Activated T-cell treated with anti-CD3 and anti-CD28 coated beads, Interleukin-2, amount 50 U/mL, for 4 hours (primary cell): Measurements from ENCODE around the gene ZBTB25. TPM values are rescaled to one million over a fixed set of nuclear protein-coding genes. Genes with fewer than 3 reads are reported as not detected.

Experiments used
- ATAC-seq, 2 donors: fragments of 200-7000 bp; cut with Tn5 transposase; one replicate each; pipeline ENCODE4 v1.10.0; 2021
- DNase-seq: peaks from one replicate; pipeline ENCODE4 v3.0.0-alpha.2; 2020
- H3K27me3 Mint-ChIP-seq: one replicate; pipeline ENCODE4 v1.8.0; 2021; ENCODE audit warnings: low read depth, mixed read lengths
- H3K36me3 Mint-ChIP-seq: one replicate; pipeline ENCODE4 v1.8.0; 2022; ENCODE audit warnings: mixed read lengths; ENCODE audit not compliant: insufficient read depth
- H3K4me1 Mint-ChIP-seq: one replicate; pipeline ENCODE4 v1.8.0; 2021; ENCODE audit warnings: low read depth, mixed read lengths
- H3K4me3 Mint-ChIP-seq: one replicate; pipeline ENCODE4 v1.8.0; 2021; ENCODE audit warnings: mild to moderate bottlenecking, moderate library complexity, mixed read lengths
- H3K9me3 Mint-ChIP-seq: one replicate; pipeline ENCODE4 v1.8.0; 2021; ENCODE audit warnings: mixed read lengths
- total RNA-seq, 3 donors: library from RNA; stranded (reverse); gene quantifications; one replicate each; pipeline ENCODE4 v1.2.1, GENCODE V29; 2021

ZBTB25 gene, protein sequence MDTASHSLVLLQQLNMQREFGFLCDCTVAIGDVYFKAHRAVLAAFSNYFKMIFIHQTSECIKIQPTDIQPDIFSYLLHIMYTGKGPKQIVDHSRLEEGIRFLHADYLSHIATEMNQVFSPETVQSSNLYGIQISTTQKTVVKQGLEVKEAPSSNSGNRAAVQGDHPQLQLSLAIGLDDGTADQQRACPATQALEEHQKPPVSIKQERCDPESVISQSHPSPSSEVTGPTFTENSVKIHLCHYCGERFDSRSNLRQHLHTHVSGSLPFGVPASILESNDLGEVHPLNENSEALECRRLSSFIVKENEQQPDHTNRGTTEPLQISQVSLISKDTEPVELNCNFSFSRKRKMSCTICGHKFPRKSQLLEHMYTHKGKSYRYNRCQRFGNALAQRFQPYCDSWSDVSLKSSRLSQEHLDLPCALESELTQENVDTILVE
- total RNA-seq: 10 to 100 TPM; 12.8 to 13.5 (median 13.1) TPM

DNA sequence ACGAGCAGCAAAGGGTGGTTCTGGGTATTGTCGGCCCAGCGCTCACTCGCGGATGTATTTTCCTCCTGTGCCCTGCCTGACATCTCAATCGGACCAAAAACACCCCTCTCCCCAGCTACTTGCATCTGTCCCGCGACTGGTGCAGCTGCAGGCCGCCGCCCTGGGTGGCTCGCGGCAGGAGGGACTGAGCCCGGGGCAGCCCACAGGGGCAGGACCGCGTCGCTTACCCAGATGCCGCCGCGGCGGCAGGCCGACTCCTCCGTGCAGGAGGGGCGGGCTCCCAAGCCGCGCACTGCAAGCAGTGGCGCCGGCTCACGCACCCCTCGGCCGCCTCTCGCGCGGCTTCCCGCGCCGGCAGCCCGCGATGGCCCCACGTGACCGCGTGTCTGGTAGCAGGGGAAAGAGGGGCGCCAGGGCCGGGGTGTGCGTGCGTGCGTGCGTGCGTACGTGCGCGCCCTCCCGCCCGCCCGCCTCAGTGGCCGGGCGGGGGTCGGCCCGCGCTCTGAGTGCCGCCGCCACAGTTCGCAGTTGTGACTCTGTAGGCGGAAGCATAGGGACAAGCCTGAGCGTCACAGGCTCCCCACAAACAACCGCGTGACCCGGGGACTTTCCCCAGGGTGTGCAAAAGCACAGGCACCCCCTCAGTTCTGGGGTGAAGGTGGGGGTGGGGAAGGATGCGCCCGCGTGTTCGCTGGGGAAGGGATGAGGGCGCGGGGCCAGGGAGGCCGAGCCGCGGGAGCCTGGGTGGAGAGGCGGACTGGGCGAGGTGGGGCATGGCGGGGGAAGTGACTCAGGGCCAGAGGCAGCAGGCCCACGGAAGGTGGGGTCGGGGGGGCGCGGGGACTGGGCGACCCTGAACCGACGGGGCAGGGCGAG is at the start of gene ZBTB25:
Gene ZBTB25, minus strand, starts transcription at position 405 of the 876 bp plus-strand sequence. CDS start 13,305 bp downstream, outside the sequence.
- H3K4me3 Mint-ChIP-seq: peak within 1 kb of the TSS; percentile 99
- H3K9me3 Mint-ChIP-seq: no peaks in the 10 kb centered on the region
- peaks cover 69% of the 10 kb centered on the region for H3K4me1 Mint-ChIP-seq
- ATAC-seq (peak; percentile 64 to 69), DNase-seq (peak; percentile 93)
- H3K36me3 Mint-ChIP-seq: peaks cover 5% of the 10 kb centered on the region
- H3K27me3 Mint-ChIP-seq: no peaks in the 10 kb centered on the region

DNA sequence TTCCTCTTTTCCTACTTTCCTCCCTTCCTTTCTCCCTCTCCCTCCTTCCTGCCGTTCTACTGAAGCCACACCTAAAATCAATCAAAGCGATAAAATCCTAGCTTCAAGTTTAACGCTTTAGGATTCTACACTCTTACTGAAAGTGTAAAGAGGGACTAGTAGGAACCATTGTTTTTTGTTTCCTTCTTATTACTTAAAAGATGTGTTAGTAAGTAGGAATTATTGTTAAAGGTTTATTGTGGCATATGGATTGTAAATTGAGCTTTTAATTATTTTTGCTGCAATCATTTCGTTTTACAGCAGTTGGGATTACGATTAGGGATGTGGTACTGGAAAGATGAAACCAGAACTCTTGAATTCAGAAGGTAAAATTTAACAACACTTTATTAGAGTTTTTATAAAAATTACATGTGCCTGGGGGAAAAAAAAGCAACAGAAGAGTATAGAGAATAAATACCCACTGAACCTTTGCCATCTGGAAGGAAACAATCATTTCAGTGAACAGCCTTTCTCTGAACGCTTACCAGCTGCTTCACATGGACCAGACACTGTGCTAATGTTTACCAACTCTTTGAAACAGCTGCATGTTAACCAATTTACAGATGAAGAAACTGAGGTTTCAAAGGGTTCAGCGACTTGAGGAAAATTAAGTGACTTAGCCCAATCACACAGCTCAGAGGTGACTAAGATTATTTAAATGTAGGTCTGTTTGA is 47.1 kb upstream of the ZBTB25 start:
- Mint-ChIP-seq H3K4me1 (peaks cover 14% of the 10 kb centered on the region), H3K4me3 (peak overlapping the region; percentile 51), H3K36me3 (no peaks in the 10 kb centered on the region), H3K27me3 (peaks cover 6% of the 10 kb centered on the region), H3K9me3 (no peaks in the 10 kb centered on the region)
- ATAC-seq (no peak), DNase-seq (no peak)

DNA sequence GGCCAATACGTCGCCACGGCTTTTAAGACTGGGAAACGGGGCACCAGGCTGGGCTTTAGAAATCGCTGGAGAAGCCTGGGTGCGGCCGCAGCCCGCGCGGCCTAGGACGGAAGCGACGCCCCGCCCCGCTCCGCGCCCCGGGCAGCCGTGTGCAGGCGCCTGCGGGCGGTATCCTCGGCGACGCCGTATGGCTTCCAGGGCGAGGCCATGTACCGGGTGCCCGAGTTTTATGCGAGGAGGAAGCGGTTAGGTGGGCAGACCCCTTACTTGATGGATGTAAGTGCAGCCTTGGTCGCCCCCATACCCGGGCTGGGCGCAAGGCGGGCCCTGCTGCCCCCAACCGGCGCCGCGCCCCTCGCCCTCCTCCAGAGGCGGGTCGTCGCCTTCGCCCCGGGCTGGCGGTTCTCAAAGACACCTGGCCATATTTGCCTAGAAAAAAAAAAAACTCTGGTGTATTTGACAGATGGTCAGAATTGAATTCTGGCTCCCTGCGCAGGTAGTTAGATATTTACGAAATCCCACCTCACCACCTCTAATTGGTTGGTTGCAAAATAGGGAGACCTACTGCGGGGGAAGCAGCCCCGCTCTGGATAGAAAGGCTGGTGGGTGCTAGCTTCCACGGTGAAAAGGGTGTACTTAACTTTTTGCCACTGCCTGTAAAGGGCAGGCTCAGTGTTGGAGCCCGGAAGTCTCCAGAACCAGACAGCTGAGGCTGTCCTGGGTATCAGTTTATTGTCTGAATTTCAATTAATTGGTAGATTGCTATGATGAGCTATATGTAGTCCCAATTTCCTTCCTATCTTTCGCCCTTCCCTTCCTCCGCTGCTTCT is 46.4 kb upstream of the ZBTB25 start, which contains the start of gene PPP1R36:
Gene PPP1R36, plus strand, starts transcription at position 171 of the 830 bp plus-strand sequence. Its CDS starts 37 bp downstream, at position 208.
- Mint-ChIP-seq H3K36me3 (no peaks in the 10 kb centered on the region), H3K4me1 (peaks cover 14% of the 10 kb centered on the region), H3K4me3 (peak within 1 kb of the TSS; percentile 51), H3K9me3 (no peaks in the 10 kb centered on the region), H3K27me3 (peaks cover 6% of the 10 kb centered on the region)
- DNase-seq (peak; percentile 19), ATAC-seq (peak; percentile 99 to 100)

DNA sequence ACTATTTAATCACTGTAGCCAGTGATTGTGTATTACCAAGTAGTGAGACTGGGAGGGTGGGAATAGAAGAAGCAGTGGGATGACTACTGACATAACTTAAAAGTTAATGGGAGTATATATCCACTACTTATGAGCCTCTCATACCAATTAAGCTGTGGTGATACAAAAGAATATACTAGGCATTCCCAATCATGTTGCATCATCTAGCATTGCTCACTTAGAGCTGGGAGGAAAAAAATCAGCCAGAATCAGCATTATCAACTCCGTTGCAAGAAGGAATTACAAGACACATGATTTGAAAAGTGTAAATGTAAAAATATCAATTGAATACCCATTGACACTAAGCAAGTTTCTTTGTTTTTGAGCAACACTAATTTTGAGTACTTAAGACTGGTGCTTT is 45.4 kb upstream of the ZBTB25 start:
- Mint-ChIP-seq H3K36me3 (no peaks in the 10 kb centered on the region), H3K27me3 (peaks cover 6% of the 10 kb centered on the region), H3K4me3 (peak overlapping the region; percentile 29), H3K9me3 (no peaks in the 10 kb centered on the region), H3K4me1 (peaks cover 14% of the 10 kb centered on the region)
- ATAC-seq (no peak), DNase-seq (no peak)

DNA sequence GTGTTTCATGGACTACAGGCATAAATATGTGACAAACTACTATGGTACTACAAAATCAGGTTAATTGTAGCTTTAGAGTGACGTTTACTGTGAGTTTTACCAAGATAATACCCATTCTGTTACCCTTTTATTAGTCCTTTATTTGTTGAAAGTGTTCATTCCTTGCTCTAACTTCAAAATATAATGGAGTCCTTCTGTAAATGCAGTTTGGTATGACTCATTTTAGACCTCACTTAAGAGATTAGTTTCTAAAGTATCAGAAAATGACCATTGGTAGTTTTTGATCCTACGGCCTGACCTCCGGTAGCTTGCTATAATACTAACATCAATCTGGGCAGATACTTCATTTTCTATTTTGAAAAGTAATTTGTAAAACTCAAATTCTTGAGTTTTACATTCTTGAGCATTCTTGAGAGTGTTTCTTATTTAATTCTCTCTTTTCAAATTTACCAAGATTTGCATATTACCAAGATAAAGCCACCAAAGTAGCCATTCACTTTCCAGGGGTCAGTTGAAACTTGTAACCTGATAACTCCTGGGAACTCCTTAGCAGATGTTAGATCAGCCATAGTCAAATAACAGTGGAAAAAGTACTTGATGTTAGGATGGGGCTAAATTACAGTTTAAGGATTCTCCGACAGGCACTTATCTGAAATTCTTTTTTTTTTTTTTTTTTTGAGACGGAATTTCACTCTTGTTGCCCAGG is 41.1 kb upstream of the ZBTB25 start:
- H3K9me3 Mint-ChIP-seq: no peaks in the 10 kb centered on the region
- no peak for ATAC-seq
- H3K4me3 Mint-ChIP-seq: no peak overlapping the region
- no peaks in the 10 kb centered on the region for H3K36me3 Mint-ChIP-seq
- H3K4me1 Mint-ChIP-seq: peaks cover 34% of the 10 kb centered on the region
- peaks cover 17% of the 10 kb centered on the region for H3K27me3 Mint-ChIP-seq
- no peak for DNase-seq

DNA sequence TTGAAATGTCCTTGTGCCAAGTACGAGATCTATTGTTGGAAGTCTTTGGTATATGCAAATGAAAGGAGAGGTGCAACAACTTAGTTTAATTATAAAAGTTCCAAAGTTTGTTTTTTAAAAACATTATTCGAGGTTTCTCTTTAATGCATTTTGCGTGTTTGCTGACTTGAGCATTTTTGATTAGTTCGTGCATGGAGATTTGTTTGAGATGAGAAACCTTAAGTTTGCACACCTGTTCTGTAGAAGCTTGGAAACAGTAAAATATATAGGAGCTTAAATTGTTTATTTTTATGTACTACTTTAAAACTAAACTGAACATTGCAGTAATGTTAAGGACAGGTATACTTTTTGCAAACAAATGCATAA is 39.2 kb upstream of the ZBTB25 start:
- Mint-ChIP-seq H3K9me3 (no peaks in the 10 kb centered on the region), H3K4me3 (no peak overlapping the region), H3K4me1 (peaks cover 30% of the 10 kb centered on the region), H3K27me3 (peaks cover 11% of the 10 kb centered on the region), H3K36me3 (no peaks in the 10 kb centered on the region)
- no peak for ATAC-seq
- DNase-seq: no peak

DNA sequence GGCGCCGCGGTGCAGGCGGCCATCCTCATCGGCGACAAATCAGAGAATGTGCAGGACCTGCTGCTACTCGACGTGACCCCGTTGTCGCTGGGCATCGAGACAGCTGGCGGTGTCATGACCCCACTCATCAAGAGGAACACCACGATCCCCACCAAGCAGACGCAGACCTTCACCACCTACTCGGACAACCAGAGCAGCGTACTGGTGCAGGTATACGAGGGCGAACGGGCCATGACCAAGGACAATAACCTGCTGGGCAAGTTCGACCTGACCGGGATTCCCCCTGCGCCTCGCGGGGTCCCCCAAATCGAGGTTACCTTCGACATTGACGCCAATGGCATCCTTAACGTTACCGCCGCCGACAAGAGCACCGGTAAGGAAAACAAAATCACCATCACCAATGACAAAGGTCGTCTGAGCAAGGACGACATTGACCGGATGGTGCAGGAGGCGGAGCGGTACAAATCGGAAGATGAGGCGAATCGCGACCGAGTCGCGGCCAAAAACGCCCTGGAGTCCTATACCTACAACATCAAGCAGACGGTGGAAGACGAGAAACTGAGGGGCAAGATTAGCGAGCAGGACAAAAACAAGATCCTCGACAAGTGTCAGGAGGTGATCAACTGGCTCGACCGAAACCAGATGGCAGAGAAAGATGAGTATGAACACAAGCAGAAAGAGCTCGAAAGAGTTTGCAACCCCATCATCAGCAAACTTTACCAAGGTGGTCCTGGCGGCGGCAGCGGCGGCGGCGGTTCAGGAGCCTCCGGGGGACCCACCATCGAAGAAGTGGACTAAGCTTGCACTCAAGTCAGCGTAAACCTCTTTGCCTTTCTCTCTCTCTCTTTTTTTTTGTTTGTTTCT is 38.6 kb upstream of the ZBTB25 start:
- H3K4me3 Mint-ChIP-seq: peak overlapping the region; percentile 38
- no peak for DNase-seq
- H3K36me3 Mint-ChIP-seq: no peaks in the 10 kb centered on the region
- H3K9me3 Mint-ChIP-seq: no peaks in the 10 kb centered on the region
- peaks cover 11% of the 10 kb centered on the region for H3K27me3 Mint-ChIP-seq
- H3K4me1 Mint-ChIP-seq: peaks cover 30% of the 10 kb centered on the region
- ATAC-seq: no peak

DNA sequence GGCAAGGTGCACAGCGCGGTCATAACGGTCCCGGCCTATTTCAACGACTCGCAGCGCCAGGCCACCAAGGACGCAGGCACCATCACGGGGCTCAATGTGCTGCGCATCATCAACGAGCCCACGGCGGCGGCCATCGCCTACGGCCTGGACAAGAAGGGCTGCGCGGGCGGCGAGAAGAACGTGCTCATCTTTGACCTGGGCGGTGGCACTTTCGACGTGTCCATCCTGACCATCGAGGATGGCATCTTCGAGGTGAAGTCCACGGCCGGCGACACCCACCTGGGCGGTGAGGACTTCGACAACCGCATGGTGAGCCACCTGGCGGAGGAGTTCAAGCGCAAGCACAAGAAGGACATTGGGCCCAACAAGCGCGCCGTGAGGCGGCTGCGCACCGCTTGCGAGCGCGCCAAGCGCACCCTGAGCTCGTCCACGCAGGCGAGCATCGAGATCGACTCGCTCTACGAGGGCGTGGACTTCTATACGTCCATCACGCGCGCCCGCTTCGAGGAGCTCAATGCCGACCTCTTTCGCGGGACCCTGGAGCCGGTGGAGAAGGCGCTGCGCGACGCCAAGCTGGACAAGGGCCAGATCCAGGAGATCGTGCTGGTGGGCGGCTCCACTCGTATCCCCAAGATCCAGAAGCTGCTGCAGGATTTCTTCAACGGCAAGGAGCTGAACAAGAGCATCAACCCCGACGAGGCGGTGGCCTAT is 37.8 kb upstream of the ZBTB25 start:
- Mint-ChIP-seq H3K4me1 (peaks cover 30% of the 10 kb centered on the region), H3K36me3 (no peaks in the 10 kb centered on the region), H3K9me3 (no peaks in the 10 kb centered on the region), H3K4me3 (peak overlapping the region; percentile 96), H3K27me3 (peaks cover 11% of the 10 kb centered on the region)
- ATAC-seq (no peak), DNase-seq (no peak)

DNA sequence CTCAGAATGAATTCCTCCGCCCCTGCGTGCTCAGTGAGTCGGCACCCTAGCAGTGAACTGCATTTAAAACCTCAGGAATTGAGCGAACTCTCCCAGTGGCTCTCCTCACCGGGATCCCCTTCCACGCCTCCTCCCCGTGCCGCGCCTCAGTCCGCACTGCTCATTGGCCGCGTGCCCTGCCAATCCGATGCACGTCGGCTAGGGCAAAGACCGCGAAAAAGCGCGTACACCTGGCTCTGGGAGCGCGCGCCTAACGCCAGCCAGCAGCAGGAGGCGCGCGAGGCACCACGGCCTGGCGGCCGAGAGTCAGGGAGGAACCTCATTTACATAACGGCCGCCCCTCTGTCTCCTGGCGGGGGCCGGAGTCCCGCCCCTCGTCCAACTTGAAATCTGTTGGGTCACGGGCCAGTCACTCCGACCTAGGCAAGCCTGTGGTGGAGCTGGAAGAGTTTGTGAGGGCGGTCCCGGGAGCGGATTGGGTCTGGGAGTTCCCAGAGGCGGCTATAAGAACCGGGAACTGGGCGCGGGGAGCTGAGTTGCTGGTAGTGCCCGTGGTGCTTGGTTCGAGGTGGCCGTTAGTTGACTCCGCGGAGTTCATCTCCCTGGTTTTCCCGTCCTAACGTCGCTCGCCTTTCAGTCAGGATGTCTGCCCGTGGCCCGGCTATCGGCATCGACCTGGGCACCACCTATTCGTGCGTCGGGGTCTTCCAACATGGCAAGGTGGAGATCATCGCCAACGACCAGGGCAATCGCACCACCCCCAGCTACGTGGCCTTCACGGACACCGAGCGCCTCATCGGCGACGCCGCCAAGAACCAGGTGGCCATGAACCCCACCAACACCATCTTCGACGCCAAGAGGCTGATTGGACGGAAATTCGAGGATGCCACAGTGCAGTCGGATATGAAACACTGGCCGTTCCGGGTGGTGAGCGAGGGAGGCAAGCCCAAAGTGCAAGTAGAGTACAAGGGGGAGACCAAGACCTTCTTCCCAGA is 36.9 kb upstream of the ZBTB25 start, which contains the start of gene HSPA2:
Gene HSPA2, plus strand, starts transcription at position 534 of the 995 bp plus-strand sequence. Its CDS starts 109 bp downstream, at position 643.
- H3K9me3 Mint-ChIP-seq: no peaks in the 10 kb centered on the region
- peak within 1 kb of the TSS; percentile 96 for H3K4me3 Mint-ChIP-seq
- peak; percentile 95 for ATAC-seq
- peaks cover 11% of the 10 kb centered on the region for H3K27me3 Mint-ChIP-seq
- peaks cover 31% of the 10 kb centered on the region for H3K4me1 Mint-ChIP-seq
- peak; percentile 91 for DNase-seq
- H3K36me3 Mint-ChIP-seq: no peaks in the 10 kb centered on the region

DNA sequence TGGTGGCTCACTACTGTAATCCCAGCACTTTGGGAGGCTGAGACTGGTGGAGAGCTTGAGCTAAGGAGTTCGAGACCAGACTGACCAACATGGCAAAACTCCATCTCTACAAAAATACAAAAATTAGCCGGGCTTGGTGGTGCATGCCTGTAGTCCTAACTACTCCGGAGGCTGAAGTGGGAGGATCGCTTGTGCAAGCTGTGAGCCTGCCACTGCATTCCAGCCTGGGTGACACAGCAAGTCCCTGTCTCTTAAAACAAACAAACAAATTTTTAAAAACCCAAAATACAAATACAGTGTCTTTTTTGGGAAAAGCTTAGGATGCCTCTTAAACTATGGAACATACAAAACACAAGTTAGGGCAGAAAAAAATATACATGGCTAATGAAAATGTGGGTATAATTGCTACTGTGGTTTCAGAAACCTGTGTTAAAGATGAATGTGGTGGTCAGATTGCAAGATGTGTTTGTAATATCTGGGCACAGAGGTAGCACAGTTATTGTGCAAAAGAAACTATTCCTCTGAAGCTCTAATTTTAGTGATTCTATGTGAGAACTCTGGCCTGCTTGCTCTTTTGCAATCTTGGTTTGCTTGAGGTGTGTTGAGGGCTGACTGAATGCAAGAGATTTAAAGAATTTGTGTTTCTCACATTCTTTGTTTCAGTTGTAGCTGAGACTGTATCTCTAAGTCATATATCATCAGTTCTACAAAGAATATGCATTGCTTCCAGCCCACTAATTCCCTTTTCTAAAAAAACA is 33.0 kb upstream of the ZBTB25 start:
- Mint-ChIP-seq H3K9me3 (no peaks in the 10 kb centered on the region), H3K27me3 (peaks cover 8% of the 10 kb centered on the region), H3K4me1 (peaks cover 20% of the 10 kb centered on the region), H3K4me3 (peak overlapping the region; percentile 13), H3K36me3 (no peaks in the 10 kb centered on the region)
- DNase-seq (no peak), ATAC-seq (no peak)
